Brain microvascular endothelial cell (primary cell): ENCODE data around the gene LENG8.

Experiments used
- DNase-seq: peaks from one replicate; pipeline ENCODE4 v3.0.0-alpha.2; 2020
- H3K27ac ChIP-seq: fragments of 250-450 bp; sonication (Bioruptor Pico); 2 replicates; pipeline ENCODE4 v1.5.1; 2020; ENCODE audit warnings: mild to moderate bottlenecking, moderate library complexity
- H3K27me3 ChIP-seq: fragments of 250-450 bp; sonication (Bioruptor Pico); replicated peaks from 2 replicates; pipeline ENCODE4 v1.5.1; 2020; ENCODE audit warnings: mild to moderate bottlenecking
- H3K36me3 ChIP-seq: fragments of 250-450 bp; sonication (Bioruptor Pico); replicated peaks from 2 replicates; pipeline ENCODE4 v1.5.1; 2020; ENCODE audit warnings: mild to moderate bottlenecking
- H3K4me3 ChIP-seq: 2 replicates; pipeline ENCODE4 v1.5.1; 2011; ENCODE audit warnings: low read depth, mild to moderate bottlenecking, control low read depth, low read length, moderate library complexity
- CTCF ChIP-seq: IDR thresholded peaks from 2 replicates; pipeline ENCODE4 v1.5.1; 2011; ENCODE audit warnings: low read depth, mild to moderate bottlenecking, moderate library complexity, low read length, control low read depth, inconsistent platforms; ENCODE audit errors: missing control alignments
- in situ Hi-C: cut with HindIII; loops from 2 replicates; pipeline ENCODE4 v1.10.0; 2017; ENCODE audit warnings: low sequenced_read_pairs, low pct_ligation_motif_present

Gene LENG8

DNA sequence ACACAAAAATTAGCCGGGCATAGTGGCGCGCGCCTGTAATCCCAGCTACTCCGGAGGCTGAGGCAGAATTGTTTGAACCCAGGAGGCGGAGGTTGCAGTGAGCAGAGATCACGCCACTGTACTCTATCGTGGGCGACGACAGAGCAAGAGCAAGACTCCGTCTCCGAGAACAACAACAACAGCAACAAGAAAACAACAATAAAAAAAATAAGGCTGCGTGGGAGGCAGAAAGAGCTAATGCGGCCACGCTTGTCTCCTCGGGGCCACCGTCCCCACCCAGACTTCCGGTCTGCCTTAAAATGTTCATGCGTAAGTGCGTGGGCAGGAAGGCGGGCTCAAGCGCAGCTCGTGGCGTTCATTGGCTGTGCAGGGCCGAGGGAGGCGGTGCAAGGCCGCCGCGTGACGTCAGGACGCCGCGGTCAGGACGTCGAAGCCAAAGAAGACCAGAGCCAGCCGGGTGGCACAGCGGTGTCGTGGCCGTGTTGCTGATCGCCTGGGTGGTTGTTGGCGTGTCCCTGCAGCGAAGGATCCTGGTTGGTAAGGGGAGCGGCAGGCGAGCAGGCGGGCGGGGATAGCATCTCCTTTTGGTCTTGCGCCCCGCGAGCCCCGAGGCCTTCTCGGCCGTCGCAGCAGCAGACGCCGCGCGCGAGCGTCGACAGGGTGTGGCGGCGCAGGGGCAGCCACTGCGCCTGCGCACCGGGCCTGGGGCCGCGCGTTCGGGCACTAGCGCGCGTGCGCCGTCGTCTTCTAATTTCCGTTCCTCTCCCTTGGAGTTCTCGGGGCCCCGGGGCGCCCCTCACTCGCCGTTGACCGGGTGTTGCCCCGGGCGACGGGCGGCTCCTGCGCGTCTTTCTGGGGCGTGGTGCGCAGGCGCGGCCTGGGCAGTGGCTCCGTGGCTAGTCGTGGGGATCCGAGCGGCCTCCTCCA, at the start of gene LENG8:
TSS of gene LENG8 (plus strand) at position 426 of the 927 bp plus-strand sequence. CDS start 2,146 bp downstream, outside the sequence.
- Histone ChIP-seq H3K27ac (peak within 1 kb of the TSS; percentile 92), H3K27me3 (no peaks in the 10 kb centered on the region), H3K4me3 (peak within 1 kb of the TSS; percentile 94), H3K36me3 (peaks cover 40% of the 10 kb centered on the region)
- in situ Hi-C loops, result no loop called here
- peak; percentile 98 for DNase-seq
- TF ChIP-seq CTCF, result no peak

- Histone ChIP-seq H3K27me3 (no peaks in the 10 kb centered on the region), H3K4me3 (no peak overlapping the region), H3K27ac (no peak overlapping the region), H3K36me3 (no peaks in the 10 kb centered on the region)
- no peak for TF ChIP-seq CTCF
- in situ Hi-C loops, result no loop called here
- DNase-seq, result no peak
Measured at GRCh38 chr19:54400913-54401312, 48.1 kb upstream of the LENG8 start.

DNA sequence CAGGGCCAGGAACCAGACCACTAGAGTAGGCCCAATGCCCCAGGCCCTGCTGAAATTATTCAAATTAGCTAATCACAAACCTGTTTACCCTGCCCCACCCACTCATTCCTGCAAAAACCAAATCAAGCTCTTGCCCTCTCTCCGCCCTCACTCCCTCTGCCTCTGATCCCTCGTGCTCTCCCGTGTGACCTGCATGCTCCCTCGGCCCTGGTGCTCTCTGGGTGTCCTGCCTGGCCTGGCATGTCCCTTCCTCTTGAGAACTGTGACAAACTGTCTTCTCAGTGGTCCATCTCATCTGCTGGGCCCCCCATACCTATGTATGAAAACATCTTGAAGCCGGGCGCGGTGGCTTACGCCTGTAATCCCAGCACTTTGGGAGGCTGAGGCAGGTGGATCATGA, 45.9 kb upstream of the LENG8 start:
- no peak for DNase-seq

GRCh38 chr19:54405628-54406027, 43.4 kb upstream of the LENG8 start:
- no peak overlapping the region for H3K27ac ChIP-seq
- no peak overlapping the region for H3K4me3 ChIP-seq
- in situ Hi-C loops, result no loop called here
- DNase-seq, result no peak
- H3K27me3 ChIP-seq, result no peaks in the 10 kb centered on the region
- no peaks in the 10 kb centered on the region for H3K36me3 ChIP-seq
- TF ChIP-seq CTCF, result no peak

More for the DNA sequence above, 45.9 kb upstream of the LENG8 start:
- in situ Hi-C loops, result no loop called here
- H3K27ac ChIP-seq, result no peak overlapping the region
- H3K27me3 ChIP-seq, result no peaks in the 10 kb centered on the region
- H3K36me3 ChIP-seq, result no peaks in the 10 kb centered on the region
- H3K4me3 ChIP-seq, result no peak overlapping the region
- TF ChIP-seq CTCF, result no peak

DNA sequence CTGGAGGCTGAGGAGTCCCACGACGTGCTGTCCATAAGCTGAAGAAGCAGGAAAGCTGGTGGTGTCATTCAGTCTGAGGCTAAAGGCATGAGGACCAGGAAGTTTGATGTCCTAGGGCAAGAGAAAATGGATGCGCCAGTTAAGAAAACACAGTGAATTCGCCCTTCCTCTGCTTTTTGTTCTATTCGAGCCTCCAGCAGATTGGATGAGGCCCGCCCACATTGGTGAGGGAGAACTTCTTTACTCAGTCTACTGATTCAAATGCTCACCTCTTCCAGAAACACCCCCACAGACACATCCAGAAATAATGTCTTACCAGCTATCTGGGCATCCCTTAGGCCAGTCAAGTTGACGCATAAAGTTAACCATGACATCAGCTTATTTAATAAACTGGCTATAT, 41.2 kb upstream of the LENG8 start:
- Histone ChIP-seq H3K36me3 (no peaks in the 10 kb centered on the region), H3K27ac (no peak overlapping the region), H3K4me3 (no peak overlapping the region), H3K27me3 (no peaks in the 10 kb centered on the region)
- TF ChIP-seq CTCF, result no peak
- in situ Hi-C loops, result no loop called here
- no peak for DNase-seq
